ENCODE data around the gene SOHLH2. TPM values are rescaled to one million over a fixed set of nuclear protein-coding genes. Genes with fewer than 3 reads are reported as not detected.

SOHLH2 gene
- total RNA-seq, 1 donor from 2014 or later = 0.55 TPM

- no peak overlapping the region for H3K27ac Mint-ChIP-seq
- peaks cover 5% of the 10 kb centered on the region for H3K9me3 Mint-ChIP-seq (ENCODE audit: low read depth)
- DNase-seq (ENCODE audit: low spot score, unreplicated experiment) = no peak
- H3K4me3 Mint-ChIP-seq (ENCODE audit: low read depth) = no peak overlapping the region
- no peaks in the 10 kb centered on the region for H3K4me1 Mint-ChIP-seq (ENCODE audit: low read depth)
- no peaks in the 10 kb centered on the region for H3K36me3 Mint-ChIP-seq (ENCODE audit: insufficient read depth)
- TF ChIP-seq, protein P1, sequence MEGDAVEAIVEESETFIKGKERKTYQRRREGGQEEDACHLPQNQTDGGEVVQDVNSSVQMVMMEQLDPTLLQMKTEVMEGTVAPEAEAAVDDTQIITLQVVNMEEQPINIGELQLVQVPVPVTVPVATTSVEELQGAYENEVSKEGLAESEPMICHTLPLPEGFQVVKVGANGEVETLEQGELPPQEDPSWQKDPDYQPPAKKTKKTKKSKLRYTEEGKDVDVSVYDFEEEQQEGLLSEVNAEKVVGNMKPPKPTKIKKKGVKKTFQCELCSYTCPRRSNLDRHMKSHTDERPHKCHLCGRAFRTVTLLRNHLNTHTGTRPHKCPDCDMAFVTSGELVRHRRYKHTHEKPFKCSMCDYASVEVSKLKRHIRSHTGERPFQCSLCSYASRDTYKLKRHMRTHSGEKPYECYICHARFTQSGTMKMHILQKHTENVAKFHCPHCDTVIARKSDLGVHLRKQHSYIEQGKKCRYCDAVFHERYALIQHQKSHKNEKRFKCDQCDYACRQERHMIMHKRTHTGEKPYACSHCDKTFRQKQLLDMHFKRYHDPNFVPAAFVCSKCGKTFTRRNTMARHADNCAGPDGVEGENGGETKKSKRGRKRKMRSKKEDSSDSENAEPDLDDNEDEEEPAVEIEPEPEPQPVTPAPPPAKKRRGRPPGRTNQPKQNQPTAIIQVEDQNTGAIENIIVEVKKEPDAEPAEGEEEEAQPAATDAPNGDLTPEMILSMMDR (IDR thresholded peaks at IDR 0.05; ENCODE audit: unreplicated experiment) = no peak
- H3K27me3 Mint-ChIP-seq = no peaks in the 10 kb centered on the region
Observed at GRCh38 chr13:36174923-36175322, 39.4 kb downstream of the SOHLH2 start.

- TF ChIP-seq, protein P1 (IDR thresholded peaks at IDR 0.05; ENCODE audit: unreplicated experiment) = no peak
- H3K27ac Mint-ChIP-seq = no peak overlapping the region
Observed at GRCh38 chr13:36173571-36174322, 40.6 kb downstream of the SOHLH2 start.

DNA sequence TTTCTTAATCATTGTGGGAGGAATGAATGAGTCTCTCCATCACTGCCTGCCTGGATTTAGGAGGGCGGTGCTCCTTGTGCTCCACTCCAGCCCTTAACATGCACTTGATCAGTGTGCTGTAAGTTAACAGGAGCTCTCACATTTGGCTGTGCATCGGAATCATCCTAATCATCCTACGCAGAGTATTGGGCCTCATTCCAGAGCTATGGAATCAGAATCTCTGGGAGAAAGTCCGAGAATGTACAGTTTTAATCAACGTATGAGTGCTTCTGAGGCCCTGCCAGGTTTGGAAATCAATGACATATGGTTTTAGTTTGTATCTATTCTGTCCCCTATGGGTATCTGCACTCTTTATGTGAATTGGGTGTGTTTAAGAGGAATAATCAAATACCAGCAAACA lies 48.3 kb downstream of the SOHLH2 start:
- H3K9me3 Mint-ChIP-seq (ENCODE audit: low read depth) = no peaks in the 10 kb centered on the region
- no peak for DNase-seq (ENCODE audit: low spot score, unreplicated experiment)
- H3K4me1 Mint-ChIP-seq (ENCODE audit: low read depth) = no peaks in the 10 kb centered on the region
- no peaks in the 10 kb centered on the region for H3K27me3 Mint-ChIP-seq
- TF ChIP-seq, protein P1 (IDR thresholded peaks at IDR 0.05; ENCODE audit: unreplicated experiment) = no peak
- H3K36me3 Mint-ChIP-seq (ENCODE audit: insufficient read depth) = no peaks in the 10 kb centered on the region
- H3K4me3 Mint-ChIP-seq (ENCODE audit: low read depth) = no peak overlapping the region
- H3K27ac Mint-ChIP-seq = no peak overlapping the region

More at GRCh38 chr13:36173571-36174322, 40.6 kb downstream of the SOHLH2 start:
- no peaks in the 10 kb centered on the region for H3K9me3 Mint-ChIP-seq (ENCODE audit: low read depth)
- H3K27me3 Mint-ChIP-seq = no peaks in the 10 kb centered on the region
- no peaks in the 10 kb centered on the region for H3K4me1 Mint-ChIP-seq (ENCODE audit: low read depth)
- no peaks in the 10 kb centered on the region for H3K36me3 Mint-ChIP-seq (ENCODE audit: insufficient read depth)
- H3K4me3 Mint-ChIP-seq (ENCODE audit: low read depth) = no peak overlapping the region
- no peak for DNase-seq (ENCODE audit: low spot score, unreplicated experiment)

- TF ChIP-seq, protein P1 (IDR thresholded peaks at IDR 0.05; ENCODE audit: unreplicated experiment) = no peak
- Mint-ChIP-seq H3K9me3 (ENCODE audit: low read depth) (no peaks in the 10 kb centered on the region), H3K36me3 (ENCODE audit: insufficient read depth) (no peaks in the 10 kb centered on the region), H3K4me3 (ENCODE audit: low read depth) (no peak overlapping the region), H3K4me1 (ENCODE audit: low read depth) (peaks cover 2% of the 10 kb centered on the region), H3K27ac (no peak overlapping the region), H3K27me3 (no peaks in the 10 kb centered on the region)
- DNase-seq (ENCODE audit: low spot score, unreplicated experiment) = no peak
Observed at GRCh38 chr13:36163809-36164308, 50.5 kb downstream of the SOHLH2 start.

DNA sequence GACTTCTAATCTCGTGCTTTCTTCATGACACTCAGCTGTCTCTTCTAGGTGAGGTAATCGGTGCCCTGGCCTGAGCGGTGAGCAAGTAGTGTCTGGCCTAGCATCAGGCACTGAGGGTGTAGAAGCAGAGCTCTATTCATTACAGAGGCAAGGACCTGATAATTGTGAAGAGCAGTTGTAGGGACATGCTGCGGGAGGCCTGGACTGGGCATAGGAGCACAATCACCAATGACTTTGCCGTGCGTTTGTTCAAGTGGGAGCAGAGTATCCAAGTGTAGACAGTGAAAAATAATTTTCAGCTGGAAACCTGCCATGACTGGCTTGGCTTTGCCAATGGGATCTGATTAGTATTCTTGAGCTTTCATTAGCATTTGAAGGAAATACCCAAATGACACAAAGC lies 51.1 kb downstream of the SOHLH2 start:
- TF ChIP-seq, protein P1 (IDR thresholded peaks at IDR 0.05; ENCODE audit: unreplicated experiment) = no peak
- H3K36me3 Mint-ChIP-seq (ENCODE audit: insufficient read depth) = no peaks in the 10 kb centered on the region
- H3K27me3 Mint-ChIP-seq = no peaks in the 10 kb centered on the region
- H3K9me3 Mint-ChIP-seq (ENCODE audit: low read depth) = no peaks in the 10 kb centered on the region
- no peak overlapping the region for H3K4me3 Mint-ChIP-seq (ENCODE audit: low read depth)
- H3K27ac Mint-ChIP-seq = no peak overlapping the region
- H3K4me1 Mint-ChIP-seq (ENCODE audit: low read depth) = peaks cover 5% of the 10 kb centered on the region
- no peak for DNase-seq (ENCODE audit: low spot score, unreplicated experiment)

Data from progenitor cell of endocrine pancreas (in vitro differentiated cells).